PC-3 (cell line): ENCODE results near the gene YBX2. TPM values are rescaled to one million over a fixed set of nuclear protein-coding genes. Genes with fewer than 3 reads are reported as not detected.

Experiments
- ATAC-seq: fragments of 200-7000 bp; cut with Tn5 transposase; 2 replicates; pipeline ENCODE4 v1.9.1; 2020; ENCODE audit warnings: mild to moderate bottlenecking, moderate library complexity
- BruUV-seq: library from RNA; stranded (reverse); fragments of 400-500 nt; replicated peaks from 2 replicates; lab custom pipeline; 2021; lab: Mats Ljungman, UMichigan
- CTCF ChIA-PET: fragments of 300-600 bp; sonication (Branson Sonifier 250); formaldehyde crosslinking; loops from one replicate; lab custom pipeline; 2022; ENCODE audit warnings: antibody characterized with exemption; lab: Charles Lee
- POLR2A ChIA-PET: fragments of 300-600 bp; sonication (Branson Sonifier 250); formaldehyde crosslinking; loops from one replicate; lab custom pipeline; 2022; ENCODE audit warnings: antibody characterized with exemption; ENCODE audit not compliant: unreplicated experiment; lab: Charles Lee
- DNase-seq: peaks from one replicate; pipeline ENCODE4 v3.0.0-alpha.2; 2015
- H2AFZ ChIP-seq: fragments of 300-600 bp; sonication (generic); 2 replicates; pipeline ENCODE4 v1.6.0; 2016; ENCODE audit warnings: antibody characterized with exemption, low read length
- H3F3A ChIP-seq: fragments of 300-600 bp; sonication (generic); one replicate; pipeline ENCODE4 v1.6.0; 2017; ENCODE audit warnings: antibody characterized with exemption, low read length, control low read depth, mild to moderate bottlenecking; ENCODE audit not compliant: unreplicated experiment
- H3K27ac ChIP-seq: fragments of 300-600 bp; sonication (generic); 2 replicates; pipeline ENCODE4 v1.5.1; 2016; ENCODE audit warnings: mild to moderate bottlenecking, low read length
- H3K27me3 ChIP-seq: fragments of 300-600 bp; sonication (generic); 2 replicates; pipeline ENCODE4 v1.6.1; 2016; ENCODE audit warnings: low read length, mixed read lengths
- H3K36me3 ChIP-seq: fragments of 300-600 bp; sonication (generic); 2 replicates; pipeline ENCODE4 v1.6.1; 2016; ENCODE audit warnings: low read depth, mixed run types, low read length, mixed read lengths
- H3K4me1 ChIP-seq: fragments of 300-600 bp; sonication (generic); 2 replicates; pipeline ENCODE4 v1.5.1; 2016; ENCODE audit warnings: low read length; ENCODE audit not compliant: insufficient read depth
- H3K4me2 ChIP-seq: fragments of 300-600 bp; sonication (generic); 2 replicates; pipeline ENCODE4 v1.6.0; 2016; ENCODE audit warnings: low read length
- H3K4me3 ChIP-seq: fragments of 300-600 bp; sonication (generic); 2 replicates; pipeline ENCODE4 v1.5.1; 2016; ENCODE audit warnings: mild to moderate bottlenecking, low read length, mixed read lengths
- H3K79me2 ChIP-seq: fragments of 300-600 bp; sonication (generic); 2 replicates; pipeline ENCODE4 v1.6.1; 2017; ENCODE audit warnings: low read length, mixed read lengths
- H3K9ac ChIP-seq: fragments of 300-600 bp; sonication (generic); 2 replicates; pipeline ENCODE4 v1.6.0; 2016; ENCODE audit warnings: mild to moderate bottlenecking, low read length
- H3K9me2 ChIP-seq: fragments of 300-600 bp; sonication (generic); replicated peaks from 2 replicates; pipeline ENCODE4 v1.6.1; 2016; ENCODE audit warnings: mixed run types, low read length, mixed read lengths
- H3K9me3 ChIP-seq: fragments of 300-600 bp; sonication (generic); 2 replicates; pipeline ENCODE4 v1.6.1; 2016; ENCODE audit warnings: low read length, mixed read lengths
- H4K20me1 ChIP-seq: fragments of 300-600 bp; sonication (generic); 2 replicates; pipeline ENCODE4 v1.6.1; 2016; ENCODE audit warnings: low read length, mixed read lengths
- EZH2 ChIP-seq: fragments of 300-600 bp; sonication (generic); IDR thresholded peaks from one replicate; pipeline ENCODE4 v1.6.1; 2017; ENCODE audit warnings: antibody characterized with exemption, mild to moderate bottlenecking, low read length; ENCODE audit not compliant: unreplicated experiment
- EZH2phosphoT487 ChIP-seq: fragments of 300-600 bp; sonication (generic); IDR thresholded peaks from 2 replicates; pipeline ENCODE4 v1.6.1; 2018; ENCODE audit warnings: mild to moderate bottlenecking, antibody characterized with exemption, low read length, borderline replicate concordance
- intact Hi-C: fragments of 100-400 bp; cut with micrococcal nuclease; formaldehyde crosslinking; loops from 2 replicates; pipeline ENCODE4 v1.9.0; 2023
- total RNA-seq: library from RNA; depleted of rRNA; stranded (reverse); fragments of >200 nt; gene quantifications from 2 replicates; pipeline ENCODE4 v1.2.3, GENCODE V29; 2014
- TF ChIP-seq, protein P1 (sequence below): fragments of 300-600 bp; sonication (generic); conservative IDR thresholded peaks from 2 replicates; pipeline ENCODE4 v1.5.1; 2017; ENCODE audit warnings: antibody characterized with exemption, low read depth, mild to moderate bottlenecking, low read length

The YBX2 gene
- total RNA-seq, 1 experiment from 2014 or later = 1.1 TPM

DNA sequence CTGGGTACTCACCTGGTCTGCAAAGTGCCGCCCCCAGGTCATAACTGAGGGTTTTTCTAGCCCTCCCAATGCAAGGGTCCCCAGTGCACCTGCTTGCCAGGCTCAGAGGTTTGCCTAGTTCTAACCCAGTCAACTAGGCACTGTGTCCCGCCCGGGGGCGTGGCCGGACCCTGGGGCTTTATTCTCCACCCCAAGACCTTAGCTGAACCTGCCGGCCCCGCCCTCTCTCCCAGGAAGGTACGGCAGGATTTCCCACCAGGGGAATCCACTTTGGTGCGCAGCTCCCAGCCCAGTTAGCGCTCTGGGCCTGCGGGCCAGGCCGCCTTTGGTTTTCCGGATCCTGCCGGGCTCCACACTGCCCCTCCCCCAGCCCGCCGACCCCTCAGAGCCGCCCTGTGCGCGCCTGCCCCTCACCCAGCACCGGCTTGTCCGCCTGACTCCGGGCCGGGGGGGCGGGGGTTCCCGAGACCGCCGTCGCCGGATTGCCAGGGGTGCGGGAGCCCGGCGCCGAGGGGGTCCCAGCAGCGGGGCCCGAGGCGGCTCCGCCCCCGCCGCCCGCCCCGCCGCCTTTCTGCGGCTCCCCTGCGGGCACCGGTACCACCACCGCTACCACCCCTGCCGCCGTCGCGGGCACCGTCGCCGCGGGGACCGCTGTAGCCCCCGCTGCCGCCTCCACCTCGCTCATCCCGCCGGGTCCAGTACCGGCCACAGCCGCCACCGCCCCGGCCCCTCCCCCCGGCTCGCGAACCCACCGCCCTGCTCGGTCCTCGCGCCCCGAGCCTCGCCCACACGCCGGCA, 424 bp downstream of the YBX2 start:
- H3K9me3 ChIP-seq = no peaks in the 10 kb centered on the region
- no peak overlapping the region for H3K4me2 ChIP-seq
- no peak overlapping the region for H3K9ac ChIP-seq
- ChIA-PET POLR2A (no interaction called here), CTCF (no interaction called here)
- no peak for DNase-seq
- no peak overlapping the region for H2AFZ ChIP-seq
- no peak overlapping the region for H3K27ac ChIP-seq
- no peaks in the 10 kb centered on the region for H3K9me2 ChIP-seq
- H3K4me1 ChIP-seq = peaks cover 7% of the 10 kb centered on the region; the same call in 1 of the 2 replicates
- H3K36me3 ChIP-seq = no peaks in the 10 kb centered on the region
- H3F3A ChIP-seq = no peaks in the 10 kb centered on the region
- BruUV-seq = no TSS peak
- ATAC-seq = no peak
- H4K20me1 ChIP-seq = no peaks in the 10 kb centered on the region
- TF ChIP-seq EZH2 = no peak
- no peak for TF ChIP-seq EZH2phosphoT487
- TF ChIP-seq, protein P1, sequence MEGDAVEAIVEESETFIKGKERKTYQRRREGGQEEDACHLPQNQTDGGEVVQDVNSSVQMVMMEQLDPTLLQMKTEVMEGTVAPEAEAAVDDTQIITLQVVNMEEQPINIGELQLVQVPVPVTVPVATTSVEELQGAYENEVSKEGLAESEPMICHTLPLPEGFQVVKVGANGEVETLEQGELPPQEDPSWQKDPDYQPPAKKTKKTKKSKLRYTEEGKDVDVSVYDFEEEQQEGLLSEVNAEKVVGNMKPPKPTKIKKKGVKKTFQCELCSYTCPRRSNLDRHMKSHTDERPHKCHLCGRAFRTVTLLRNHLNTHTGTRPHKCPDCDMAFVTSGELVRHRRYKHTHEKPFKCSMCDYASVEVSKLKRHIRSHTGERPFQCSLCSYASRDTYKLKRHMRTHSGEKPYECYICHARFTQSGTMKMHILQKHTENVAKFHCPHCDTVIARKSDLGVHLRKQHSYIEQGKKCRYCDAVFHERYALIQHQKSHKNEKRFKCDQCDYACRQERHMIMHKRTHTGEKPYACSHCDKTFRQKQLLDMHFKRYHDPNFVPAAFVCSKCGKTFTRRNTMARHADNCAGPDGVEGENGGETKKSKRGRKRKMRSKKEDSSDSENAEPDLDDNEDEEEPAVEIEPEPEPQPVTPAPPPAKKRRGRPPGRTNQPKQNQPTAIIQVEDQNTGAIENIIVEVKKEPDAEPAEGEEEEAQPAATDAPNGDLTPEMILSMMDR = no peak
- intact Hi-C loops = no loop called here
- no peak overlapping the region for H3K4me3 ChIP-seq
- no peaks in the 10 kb centered on the region for H3K27me3 ChIP-seq
- H3K79me2 ChIP-seq = no peaks in the 10 kb centered on the region

DNA sequence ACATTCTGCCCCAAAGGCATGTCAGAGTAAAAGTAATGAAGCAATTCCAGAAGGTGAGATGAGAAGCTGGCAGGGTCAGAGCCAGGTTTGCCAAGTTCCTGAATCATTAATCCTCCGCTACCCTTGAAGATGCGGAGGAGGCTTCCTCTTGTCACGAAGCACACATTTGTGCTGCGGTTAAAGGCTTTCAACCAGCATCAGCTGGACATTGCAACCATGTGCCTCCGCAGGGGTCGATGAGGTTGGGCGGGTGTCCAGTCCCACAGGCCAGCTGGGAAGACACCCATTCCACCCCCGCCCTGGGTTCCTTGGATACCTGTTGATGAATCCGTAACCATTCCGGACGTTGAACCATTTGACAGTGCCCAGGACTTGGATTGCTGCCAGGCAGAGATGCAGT, 1.3 kb downstream of the YBX2 start:
- no peaks in the 10 kb centered on the region for H3K9me3 ChIP-seq
- no peak for TF ChIP-seq EZH2
- no peak for TF ChIP-seq EZH2phosphoT487
- TF ChIP-seq, protein P1 = no peak
- no peaks in the 10 kb centered on the region for H3K36me3 ChIP-seq
- DNase-seq = no peak
- peaks cover 7% of the 10 kb centered on the region; the same call in 1 of the 2 replicates for H3K4me1 ChIP-seq
- H3K27me3 ChIP-seq = no peaks in the 10 kb centered on the region
- CTCF ChIA-PET = no interaction called here
- no peak overlapping the region for H3K4me3 ChIP-seq
- no peak overlapping the region for H2AFZ ChIP-seq
- POLR2A ChIA-PET = no interaction called here
- H3F3A ChIP-seq = no peaks in the 10 kb centered on the region
- no peaks in the 10 kb centered on the region for H3K9me2 ChIP-seq
- ATAC-seq = no peak
- no peaks in the 10 kb centered on the region for H3K79me2 ChIP-seq
- H4K20me1 ChIP-seq = no peaks in the 10 kb centered on the region
- no TSS peak for BruUV-seq
- H3K9ac ChIP-seq = no peak overlapping the region
- no peak overlapping the region for H3K4me2 ChIP-seq
- no peak overlapping the region for H3K27ac ChIP-seq
- intact Hi-C loops = no loop called here

GRCh38 chr17:7292729-7293128, 1.7 kb downstream of the YBX2 start:
- no peaks in the 10 kb centered on the region for H3K79me2 ChIP-seq
- H4K20me1 ChIP-seq = no peaks in the 10 kb centered on the region
- no peak overlapping the region for H3K9ac ChIP-seq
- no peak overlapping the region for H3K4me3 ChIP-seq
- ChIA-PET POLR2A (no interaction called here), CTCF (no interaction called here)
- intact Hi-C loops = no loop called here
- no peak overlapping the region for H3K4me2 ChIP-seq
- no peaks in the 10 kb centered on the region for H3F3A ChIP-seq
- H3K36me3 ChIP-seq = no peaks in the 10 kb centered on the region
- no peak overlapping the region for H3K27ac ChIP-seq
- BruUV-seq = no TSS peak
- H2AFZ ChIP-seq = no peak overlapping the region
- peaks cover 7% of the 10 kb centered on the region; the same call in 1 of the 2 replicates for H3K4me1 ChIP-seq
- H3K9me2 ChIP-seq = no peaks in the 10 kb centered on the region
- DNase-seq = no peak
- H3K9me3 ChIP-seq = no peaks in the 10 kb centered on the region
- H3K27me3 ChIP-seq = no peaks in the 10 kb centered on the region
- no peak for TF ChIP-seq EZH2phosphoT487
- TF ChIP-seq, protein P1 = no peak
- TF ChIP-seq EZH2 = no peak
- no peak for ATAC-seq
